ENCODE measurements around the gene CLIC4. TPM values are rescaled to one million over a fixed set of nuclear protein-coding genes. Genes with fewer than 3 reads are reported as not detected.
"Not testable (repeated sequence)": the region's sequence is repeated elsewhere in the genome, so short reads cannot be mapped to it uniquely, and the experiment has no call there.

The CLIC4 gene
- total RNA-seq, 1 donor from 2014 or later: 325 TPM

DNA sequence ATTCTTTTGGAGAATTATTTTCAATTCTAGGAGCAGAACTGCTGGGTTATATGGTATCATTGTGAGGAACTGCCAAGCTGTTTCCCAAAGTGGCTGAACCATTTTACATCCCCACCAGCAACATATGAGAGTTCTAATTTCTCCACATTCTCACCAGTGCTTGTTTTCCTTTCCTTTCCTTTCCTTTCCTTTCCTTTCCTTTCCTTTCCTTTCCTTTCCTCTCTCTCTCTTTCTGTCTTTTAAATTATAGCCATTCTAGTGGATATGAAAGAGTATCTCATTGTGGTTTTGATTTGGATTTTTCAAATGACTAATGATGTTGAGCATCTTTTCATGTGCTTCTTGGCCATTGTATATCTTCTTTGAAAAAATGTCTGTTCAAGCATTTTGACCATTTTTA lies 139.5 kb downstream of the CLIC4 start:
- no peak overlapping the region for H3K27ac ChIP-seq (replicated peaks)
- TF ChIP-seq, protein P1, sequence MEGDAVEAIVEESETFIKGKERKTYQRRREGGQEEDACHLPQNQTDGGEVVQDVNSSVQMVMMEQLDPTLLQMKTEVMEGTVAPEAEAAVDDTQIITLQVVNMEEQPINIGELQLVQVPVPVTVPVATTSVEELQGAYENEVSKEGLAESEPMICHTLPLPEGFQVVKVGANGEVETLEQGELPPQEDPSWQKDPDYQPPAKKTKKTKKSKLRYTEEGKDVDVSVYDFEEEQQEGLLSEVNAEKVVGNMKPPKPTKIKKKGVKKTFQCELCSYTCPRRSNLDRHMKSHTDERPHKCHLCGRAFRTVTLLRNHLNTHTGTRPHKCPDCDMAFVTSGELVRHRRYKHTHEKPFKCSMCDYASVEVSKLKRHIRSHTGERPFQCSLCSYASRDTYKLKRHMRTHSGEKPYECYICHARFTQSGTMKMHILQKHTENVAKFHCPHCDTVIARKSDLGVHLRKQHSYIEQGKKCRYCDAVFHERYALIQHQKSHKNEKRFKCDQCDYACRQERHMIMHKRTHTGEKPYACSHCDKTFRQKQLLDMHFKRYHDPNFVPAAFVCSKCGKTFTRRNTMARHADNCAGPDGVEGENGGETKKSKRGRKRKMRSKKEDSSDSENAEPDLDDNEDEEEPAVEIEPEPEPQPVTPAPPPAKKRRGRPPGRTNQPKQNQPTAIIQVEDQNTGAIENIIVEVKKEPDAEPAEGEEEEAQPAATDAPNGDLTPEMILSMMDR (IDR thresholded peaks at IDR 0.05; ENCODE audit: borderline replicate concordance): no peak
- H3K36me3 ChIP-seq: no peaks in the 10 kb centered on the region
- intact Hi-C loops (cut with micrococcal nuclease): no loop called here
- peaks cover 39% of the 10 kb centered on the region for H3K9me3 ChIP-seq (replicated peaks)
- peaks cover 54% of the 10 kb centered on the region for H3K27me3 ChIP-seq (ENCODE audit: low read depth)
- H3K4me3 ChIP-seq: no peak overlapping the region
- H3K4me1 ChIP-seq: no peaks in the 10 kb centered on the region
- no peak for DNase-seq

DNA sequence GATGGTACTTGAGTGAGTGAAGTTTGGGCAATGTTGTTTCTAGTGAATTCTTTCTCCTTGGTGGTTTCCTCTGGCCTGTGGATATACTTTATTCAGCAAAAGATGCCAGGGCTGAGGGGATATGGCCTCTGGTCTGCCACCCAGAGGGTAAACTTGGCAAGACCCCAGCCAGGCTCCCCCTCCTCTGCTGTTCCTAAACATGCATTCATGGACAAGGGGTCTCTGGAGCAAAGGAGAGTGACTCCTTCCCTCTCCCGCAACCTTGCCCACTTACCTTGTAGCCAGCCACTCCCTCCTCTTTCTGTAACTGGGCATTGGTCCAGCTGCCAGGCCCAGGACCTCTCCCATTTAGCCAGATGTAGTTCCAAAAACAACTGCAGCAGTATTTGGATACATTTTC lies 141.0 kb downstream of the CLIC4 start:
- Histone ChIP-seq H3K27me3 (ENCODE audit: low read depth) (peaks cover 49% of the 10 kb centered on the region), H3K27ac (replicated peaks) (no peak overlapping the region), H3K4me3 (no peak overlapping the region), H3K9me3 (replicated peaks) (peaks cover 25% of the 10 kb centered on the region), H3K4me1 (no peaks in the 10 kb centered on the region), H3K36me3 (no peaks in the 10 kb centered on the region)
- DNase-seq: no peak
- TF ChIP-seq, protein P1 (IDR thresholded peaks at IDR 0.05; ENCODE audit: borderline replicate concordance): no peak
- intact Hi-C loops (cut with micrococcal nuclease): no loop called here

DNA sequence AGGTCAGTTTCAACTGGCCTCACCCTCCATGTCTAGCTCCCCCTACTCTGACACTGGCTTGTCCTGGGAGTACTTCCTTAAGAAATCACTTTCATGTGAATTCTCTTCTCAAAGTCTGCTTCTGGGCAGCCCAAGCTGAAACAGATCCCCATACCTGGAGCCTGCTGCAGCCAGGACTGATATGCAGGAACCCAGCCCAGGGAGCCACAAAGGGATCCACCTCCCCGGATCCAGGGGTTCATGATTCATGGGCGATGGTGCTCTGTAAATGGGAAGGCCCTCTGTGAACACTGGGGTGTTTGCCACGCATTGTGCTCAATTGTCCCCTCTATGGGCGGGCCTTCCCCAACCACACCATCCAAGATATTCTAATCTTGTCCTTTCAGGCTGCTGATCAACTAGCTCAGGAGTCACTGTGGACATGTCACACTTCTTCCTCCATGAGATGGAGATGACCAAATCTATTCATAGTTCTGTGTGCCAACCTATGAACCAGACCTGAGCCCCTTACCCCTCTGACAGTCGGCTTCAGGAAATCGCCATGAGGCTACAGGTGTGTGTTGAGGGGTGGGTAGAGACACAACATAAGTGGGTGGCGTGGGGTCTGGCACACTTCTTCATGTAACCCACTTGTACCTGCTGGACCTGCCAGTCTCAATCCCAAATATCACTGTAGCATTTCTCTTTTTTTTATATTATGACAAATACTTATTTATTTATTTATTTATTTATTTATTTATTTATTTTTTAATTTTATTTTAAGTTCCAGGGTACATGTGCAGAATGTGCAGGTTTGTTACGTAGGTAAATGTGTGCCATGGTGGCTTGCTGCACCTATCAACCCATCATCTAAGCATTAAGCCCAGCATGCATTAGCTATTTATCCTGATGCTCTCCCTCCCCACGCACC lies 143.1 kb downstream of the CLIC4 start:
- TF ChIP-seq, protein P1 (IDR thresholded peaks at IDR 0.05; ENCODE audit: borderline replicate concordance): no peak
- intact Hi-C loops (cut with micrococcal nuclease): no loop called here
- no peak for DNase-seq
- Histone ChIP-seq H3K36me3 (no peaks in the 10 kb centered on the region), H3K4me3 (no peak overlapping the region), H3K4me1 (no peaks in the 10 kb centered on the region), H3K27ac (replicated peaks) (no peak overlapping the region), H3K27me3 (ENCODE audit: low read depth) (peaks cover 47% of the 10 kb centered on the region), H3K9me3 (replicated peaks) (peaks cover 27% of the 10 kb centered on the region)

DNA sequence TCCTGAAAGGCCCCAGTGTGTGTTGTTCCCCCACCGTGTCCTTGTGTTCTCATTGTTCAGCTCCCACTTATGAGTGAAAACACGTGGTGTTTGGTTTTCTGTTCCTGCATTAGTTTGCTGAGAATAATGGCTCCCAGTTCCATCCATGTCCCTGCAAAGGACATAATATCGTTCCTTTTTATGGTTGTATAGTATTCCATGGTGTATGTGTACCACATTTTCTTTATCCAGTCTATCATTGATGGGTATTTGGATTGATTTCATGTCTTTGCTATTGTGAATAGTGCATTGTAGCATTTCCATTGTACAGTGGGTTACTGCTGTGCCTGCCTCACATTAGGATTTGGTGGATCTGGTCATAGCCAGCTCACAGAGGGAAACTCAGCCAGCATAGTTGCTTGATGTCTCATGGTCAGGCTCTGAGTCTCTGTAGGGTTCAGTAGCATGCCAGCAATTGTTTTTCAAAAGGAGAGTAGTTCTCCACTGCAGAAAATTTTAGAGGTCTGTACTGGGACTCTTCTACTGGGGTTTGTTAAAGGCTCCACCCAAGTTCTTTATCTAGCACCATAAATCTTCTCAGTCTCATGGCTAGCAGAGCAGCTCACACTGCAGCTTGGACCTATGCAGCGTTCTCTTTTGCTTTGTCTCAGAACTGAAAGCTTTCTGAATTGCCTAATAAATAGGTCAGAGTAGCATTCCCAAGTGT lies 143.9 kb downstream of the CLIC4 start:
- TF ChIP-seq, protein P1 (IDR thresholded peaks at IDR 0.05; ENCODE audit: borderline replicate concordance): no peak
- Histone ChIP-seq H3K27me3 (ENCODE audit: low read depth) (peaks cover 47% of the 10 kb centered on the region), H3K27ac (replicated peaks) (no peak overlapping the region), H3K4me1 (no peaks in the 10 kb centered on the region), H3K36me3 (no peaks in the 10 kb centered on the region), H3K9me3 (replicated peaks) (peaks cover 19% of the 10 kb centered on the region), H3K4me3 (no peak overlapping the region)
- intact Hi-C loops (cut with micrococcal nuclease): no loop called here
- no peak for DNase-seq

DNA sequence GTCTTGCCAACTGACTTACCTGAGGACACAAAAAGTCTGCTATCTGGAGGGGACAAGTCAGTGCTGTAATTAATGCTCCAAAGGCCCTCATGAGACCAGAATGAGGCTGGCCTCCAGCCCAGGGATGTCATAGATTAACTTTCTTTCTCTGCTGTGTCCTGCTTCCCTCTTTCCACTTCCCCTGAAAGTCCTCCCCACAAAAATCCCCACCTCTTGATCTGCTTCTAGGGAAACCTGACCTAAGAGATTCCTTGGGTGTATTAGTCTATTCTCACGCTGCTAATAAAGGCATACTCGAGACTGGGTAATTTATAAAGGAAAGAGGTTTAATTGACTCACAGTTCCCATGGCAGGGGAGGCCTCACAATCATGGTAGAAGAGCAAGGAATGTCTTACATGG lies 145.6 kb downstream of the CLIC4 start:
- Histone ChIP-seq H3K4me3 (no peak overlapping the region), H3K9me3 (replicated peaks) (peaks cover 15% of the 10 kb centered on the region), H3K4me1 (no peaks in the 10 kb centered on the region), H3K27me3 (ENCODE audit: low read depth) (peaks cover 45% of the 10 kb centered on the region), H3K36me3 (no peaks in the 10 kb centered on the region), H3K27ac (replicated peaks) (no peak overlapping the region)
- TF ChIP-seq, protein P1 (IDR thresholded peaks at IDR 0.05; ENCODE audit: borderline replicate concordance): no peak
- no peak for DNase-seq
- intact Hi-C loops (cut with micrococcal nuclease): no loop called here

DNA sequence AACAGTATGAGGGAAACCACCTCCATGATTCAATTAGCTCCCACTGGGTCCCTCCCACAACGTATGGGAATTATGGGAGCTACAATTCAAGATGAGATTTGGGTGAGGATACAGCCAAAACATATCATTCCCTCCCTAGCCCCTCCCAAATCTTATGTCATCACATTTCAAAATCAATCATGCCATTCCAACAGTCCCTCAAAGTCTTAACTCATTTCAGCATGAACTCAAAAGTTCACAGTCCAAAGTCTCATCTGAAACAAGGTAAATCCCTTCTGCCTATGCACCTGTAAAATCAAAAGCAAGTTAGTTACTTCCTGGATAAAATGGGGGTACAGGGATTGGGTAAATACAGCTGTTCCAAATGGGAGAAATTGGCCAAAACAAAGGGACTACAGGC lies 146.1 kb downstream of the CLIC4 start:
- H3K27me3 ChIP-seq (ENCODE audit: low read depth): peaks cover 41% of the 10 kb centered on the region
- H3K36me3 ChIP-seq; intact Hi-C loops (cut with micrococcal nuclease): not testable (repeated sequence)

More for the DNA sequence above, 146.1 kb downstream of the CLIC4 start:
- H3K4me1 ChIP-seq; H3K4me3 ChIP-seq; H3K27ac ChIP-seq (replicated peaks); DNase-seq: not testable (repeated sequence)
- H3K9me3 ChIP-seq (replicated peaks): peaks cover 15% of the 10 kb centered on the region
